Mucosa of descending colon (tissue), 3 donors: ENCODE data around the gene RAB21. TPM values are rescaled to one million over a fixed set of nuclear protein-coding genes. Genes with fewer than 3 reads are reported as not detected.

Experiments used
- ATAC-seq: fragments of 200-7000 bp; cut with Tn5 transposase; one replicate; pipeline ENCODE4 v1.9.1; 2020; ENCODE audit warnings: mild to moderate bottlenecking, moderate library complexity
- DNase-seq, 3 donors: peaks; one replicate each; pipeline ENCODE4 v3.0.0-alpha.2; 2020
- H3K36me3 ChIP-seq: fragments of 200-600 bp; one replicate; pipeline ENCODE4 v1.8.0; 2021; ENCODE audit warnings: low read depth, mild to moderate bottlenecking
- H3K4me1 ChIP-seq: fragments of 200-600 bp; one replicate; pipeline ENCODE4 v1.8.0; 2021; ENCODE audit warnings: low read depth, mild to moderate bottlenecking
- H3K4me3 ChIP-seq: fragments of 200-600 bp; one replicate; pipeline ENCODE4 v1.8.0; 2021; ENCODE audit warnings: mild to moderate bottlenecking
- H3K9me3 ChIP-seq: fragments of 200-600 bp; one replicate; pipeline ENCODE4 v1.8.0; 2021; ENCODE audit warnings: mild to moderate bottlenecking
- CTCF ChIP-seq: fragments of 200-600 bp; IDR thresholded peaks from one replicate; pipeline ENCODE4 v1.8.0; 2022; ENCODE audit warnings: antibody characterized with exemption, mild to moderate bottlenecking
- intact Hi-C, 2 donors: fragments of 100-400 bp; cut with DNase I in 1 of 2; cut with micrococcal nuclease in 1 of 2; formaldehyde crosslinking; loops; one replicate each; pipeline versions ENCODE4 v1.11.0 to v1.11.1; 2022; cut with DNase I, micrococcal nuclease
- total RNA-seq, 3 donors: library from RNA; stranded (reverse); fragmentation: NEBNext Ultra II Directional in 2 of 3; extraction: Animal tissue kit (Norgen Biotek cat#: 25700) in 2 of 3; gene quantifications; one replicate each; pipeline versions ENCODE4 v1.2.1 to v1.2.4, GENCODE V29; 2021 to 2023
- donor health status: DM: no; HTN: no; CAD: no; lungs with moderate emphysema.
- donor health status: DM: no; HTN: no; CAD: no.
- donor health status: DM: no; HTN: yes; CAD: no.

Gene RAB21
- total RNA-seq, 3 donors from 2014 or later: 61.6 to 97.3 (median 63.6) TPM

- no peak overlapping the region for H3K4me3 ChIP-seq
- H3K36me3 ChIP-seq: no peaks in the 10 kb centered on the region
- DNase-seq (no peak), ATAC-seq (no peak)
- H3K9me3 ChIP-seq: peaks cover 10% of the 10 kb centered on the region
- no peaks in the 10 kb centered on the region for H3K4me1 ChIP-seq
- intact Hi-C loops: no loop called here
- no peak for TF ChIP-seq CTCF
These were observed 10.1 kb downstream of the RAB21 start for GRCh38 chr12:71764587-71765321.

- intact Hi-C loops: no loop called here
- TF ChIP-seq CTCF: no peak
- DNase-seq (no peak), ATAC-seq (no peak)
- no peak overlapping the region for H3K4me3 ChIP-seq
- H3K36me3 ChIP-seq: no peaks in the 10 kb centered on the region
- H3K9me3 ChIP-seq: no peaks in the 10 kb centered on the region
- H3K4me1 ChIP-seq: no peaks in the 10 kb centered on the region
These were observed 11.5 kb downstream of the RAB21 start for GRCh38 chr12:71766202-71766601.

- intact Hi-C loops: no loop called here
- H3K9me3 ChIP-seq: no peaks in the 10 kb centered on the region
- H3K4me1 ChIP-seq: no peaks in the 10 kb centered on the region
- no peak overlapping the region for H3K4me3 ChIP-seq
- no peak for TF ChIP-seq CTCF
- H3K36me3 ChIP-seq: no peaks in the 10 kb centered on the region
- DNase-seq (no peak), ATAC-seq (no peak)
These were observed 12.5 kb downstream of the RAB21 start for GRCh38 chr12:71767183-71767582.

GRCh38 chr12:71768900-71769299 lies 14.2 kb downstream of the RAB21 start:
- ATAC-seq: no peak
- Histone ChIP-seq H3K4me1 (no peaks in the 10 kb centered on the region), H3K36me3 (no peaks in the 10 kb centered on the region), H3K9me3 (no peaks in the 10 kb centered on the region), H3K4me3 (no peak overlapping the region)
- intact Hi-C loops: no loop called here
- DNase-seq: no peak
- no peak for TF ChIP-seq CTCF

- no peak for DNase-seq
- no peaks in the 10 kb centered on the region for H3K9me3 ChIP-seq
- no peaks in the 10 kb centered on the region for H3K4me1 ChIP-seq
- no peaks in the 10 kb centered on the region for H3K36me3 ChIP-seq
- ATAC-seq: peak; percentile 17
- no peak for TF ChIP-seq CTCF
- no peak overlapping the region for H3K4me3 ChIP-seq
- intact Hi-C loops: no loop called here
These were observed 16.4 kb downstream of the RAB21 start for GRCh38 chr12:71771069-71771468.
